ENCODE data around the gene PPOX.

The PPOX gene

GRCh38 chr1:161198897-161199431 lies 32.7 kb downstream of the PPOX start, which contains the start of gene ADAMTS4:
Gene ADAMTS4, minus strand, starts transcription at chr1:161199054. Its CDS starts 427 bp downstream, at chr1:161198627.
- peak; percentile 96 for DNase-seq

- DNase-seq = no peak
Measured at GRCh38 chr1:161199506-161200139, 33.4 kb downstream of the PPOX start.

DNA sequence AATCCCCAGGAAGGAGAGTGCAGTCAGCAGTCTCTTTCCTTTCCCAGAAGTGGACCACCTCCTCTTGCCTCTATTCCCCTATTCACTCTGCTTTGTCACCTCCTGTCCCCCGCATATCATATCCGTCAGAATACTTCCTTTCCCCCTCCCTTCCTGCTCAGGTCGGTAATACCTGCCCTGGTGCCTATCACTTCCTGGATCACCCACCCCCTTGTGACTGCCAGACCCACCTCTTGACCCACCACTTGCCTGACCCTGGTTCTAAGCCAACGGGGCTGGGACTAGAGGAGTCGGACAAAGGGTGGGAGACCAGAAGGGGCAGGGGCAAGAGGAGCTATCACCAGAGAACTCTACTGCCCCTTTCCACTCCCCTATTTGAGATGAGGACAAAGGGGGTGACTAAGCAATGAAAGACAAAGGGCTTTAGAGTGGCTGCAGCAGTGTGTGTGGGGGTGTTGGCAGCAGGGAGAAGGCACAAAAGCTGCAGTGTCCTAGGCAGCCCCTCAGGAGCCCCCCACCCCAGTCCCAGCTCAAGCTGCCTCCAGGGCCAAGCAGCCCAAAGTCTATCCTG lies 34.3 kb downstream of the PPOX start:
- DNase-seq = no peak

DNA sequence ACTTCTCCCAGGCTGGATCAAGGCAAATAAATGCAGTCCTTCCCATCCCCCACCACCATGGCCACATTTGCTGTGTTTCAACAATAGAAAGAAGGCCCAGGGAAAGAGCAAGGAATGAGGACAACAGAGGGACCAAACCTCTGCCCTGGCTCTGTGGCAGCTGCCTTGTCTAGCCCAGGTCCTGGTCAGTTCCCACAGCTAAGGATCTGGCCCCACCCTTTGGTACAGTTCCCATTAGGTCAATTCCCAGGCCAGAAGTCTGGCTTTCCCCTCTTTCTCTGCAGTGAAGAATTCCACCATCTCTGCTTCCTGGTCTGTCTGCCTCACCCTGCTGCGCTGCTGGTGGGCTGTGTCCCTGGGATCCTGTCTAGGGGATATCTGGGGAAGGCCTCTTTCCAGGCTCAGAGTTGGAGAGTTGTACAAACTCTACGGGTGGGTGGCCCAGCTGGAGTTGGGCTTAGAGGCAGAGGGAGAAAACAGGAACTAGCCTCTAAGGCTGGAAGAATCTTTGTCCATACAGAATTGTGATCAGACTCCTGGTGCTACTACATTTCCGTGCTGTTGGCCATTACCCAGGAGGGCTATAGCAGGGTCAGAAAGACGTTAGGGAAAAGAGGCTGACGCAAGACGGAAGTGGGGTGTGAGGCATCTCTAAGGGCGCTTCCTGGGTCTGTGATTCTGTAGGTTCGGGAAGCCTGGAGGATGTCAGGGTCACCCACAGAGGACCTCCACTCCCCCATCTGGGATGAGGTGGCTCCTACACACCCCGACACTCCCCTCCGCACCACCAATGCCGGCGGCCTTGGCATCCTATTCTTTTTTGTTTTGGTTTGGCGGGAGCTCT lies 35.0 kb downstream of the PPOX start:
- DNase-seq = peak; percentile 61

GRCh38 chr1:161201836-161202712 lies 35.8 kb downstream of the PPOX start, which contains the start of gene NDUFS2:
Gene NDUFS2, plus strand, starts transcription at chr1:161202367. Its CDS starts 19 bp downstream, at chr1:161202386.
- DNase-seq = peak; percentile 99

- no peak for DNase-seq
Measured at GRCh38 chr1:161206411-161207140, 40.4 kb downstream of the PPOX start.

- DNase-seq = no peak
Measured at GRCh38 chr1:161207173-161207572, 40.9 kb downstream of the PPOX start.

- peak; percentile 45 for DNase-seq
Measured at GRCh38 chr1:161209790-161210409, 43.7 kb downstream of the PPOX start.

DNA sequence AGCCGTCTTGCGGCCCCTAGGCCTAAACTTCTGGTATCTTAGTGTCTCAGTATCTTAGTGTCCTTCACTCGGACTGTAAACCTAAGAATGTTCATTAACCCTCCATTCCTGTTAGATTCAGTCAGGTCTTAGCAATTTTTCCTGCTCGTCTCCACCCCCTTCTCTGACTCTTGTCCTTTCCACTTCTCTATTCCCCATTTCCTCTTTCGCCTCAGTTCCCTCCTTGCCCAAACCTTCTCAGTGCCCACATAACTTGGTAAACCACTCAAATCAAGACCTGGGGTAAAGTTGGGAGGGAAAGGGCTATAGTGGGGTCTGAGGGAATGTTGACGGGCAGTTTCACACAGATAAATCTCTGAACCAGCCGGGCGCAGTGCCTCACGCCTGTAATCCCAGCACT lies 48.1 kb downstream of the PPOX start:
- no peak for DNase-seq

DNA sequence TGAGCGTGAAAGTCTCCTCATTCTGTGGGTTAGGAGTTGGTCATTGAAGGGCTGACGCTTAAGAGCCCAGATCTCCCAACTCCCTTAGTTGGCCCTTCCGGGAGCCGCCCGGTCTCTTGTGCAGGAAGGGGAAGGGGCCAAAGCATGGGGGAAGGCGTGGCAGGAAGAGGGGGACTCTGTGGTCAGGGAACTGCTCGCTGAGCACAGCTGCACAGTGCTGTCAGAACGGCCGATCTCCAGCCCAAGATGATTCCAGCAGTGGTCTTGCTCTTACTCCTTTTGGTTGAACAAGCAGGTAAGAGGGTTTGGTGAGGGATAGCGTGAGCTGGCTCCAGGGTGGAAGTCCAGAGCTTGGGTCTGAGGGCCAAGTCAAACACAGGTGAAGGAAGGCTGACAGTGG lies 48.9 kb downstream of the PPOX start, which contains the start of gene FCER1G:
Gene FCER1G (plus strand): TSS at position 220 of the 400 bp plus-strand sequence. CDS start 27 bp downstream, at position 247.
- no peak for DNase-seq

GRCh38 chr1:161216945-161217712 lies 50.9 kb downstream of the PPOX start:
- DNase-seq = no peak

GRCh38 chr1:161217831-161218230 lies 51.6 kb downstream of the PPOX start:
- DNase-seq = no peak

DNA sequence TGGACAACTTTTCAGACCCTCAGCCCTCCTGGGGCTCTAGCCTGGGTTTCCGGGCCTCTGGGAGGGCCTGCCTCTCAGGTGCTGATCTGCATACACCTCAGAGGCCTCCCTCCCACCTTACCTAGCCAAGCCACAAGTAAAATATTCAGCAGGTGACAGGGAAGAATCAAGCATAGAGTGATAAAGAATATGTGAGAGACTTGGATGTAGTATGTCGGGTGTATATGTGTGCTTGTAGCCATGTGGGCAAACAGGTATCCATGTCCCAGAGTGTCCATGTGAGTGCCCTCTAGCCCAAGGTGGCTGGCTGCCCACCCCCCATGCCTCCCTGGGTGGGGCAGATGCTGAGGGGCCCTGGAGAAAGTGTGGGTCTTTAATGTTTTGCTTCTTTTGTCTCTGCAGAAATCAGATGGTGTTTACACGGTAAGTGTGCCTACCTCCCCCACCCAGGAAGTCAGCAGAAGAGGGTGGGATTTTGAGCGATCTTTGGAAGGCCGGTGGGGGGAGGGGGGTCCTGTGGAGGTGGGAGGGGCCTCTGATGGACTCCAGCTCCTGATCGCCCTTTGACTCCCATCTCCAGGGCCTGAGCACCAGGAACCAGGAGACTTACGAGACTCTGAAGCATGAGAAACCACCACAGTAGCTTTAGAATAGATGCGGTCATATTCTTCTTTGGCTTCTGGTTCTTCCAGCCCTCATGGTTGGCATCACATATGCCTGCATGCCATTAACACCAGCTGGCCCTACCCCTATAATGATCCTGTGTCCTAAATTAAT lies 52.3 kb downstream of the PPOX start:
- DNase-seq = no peak

DNA sequence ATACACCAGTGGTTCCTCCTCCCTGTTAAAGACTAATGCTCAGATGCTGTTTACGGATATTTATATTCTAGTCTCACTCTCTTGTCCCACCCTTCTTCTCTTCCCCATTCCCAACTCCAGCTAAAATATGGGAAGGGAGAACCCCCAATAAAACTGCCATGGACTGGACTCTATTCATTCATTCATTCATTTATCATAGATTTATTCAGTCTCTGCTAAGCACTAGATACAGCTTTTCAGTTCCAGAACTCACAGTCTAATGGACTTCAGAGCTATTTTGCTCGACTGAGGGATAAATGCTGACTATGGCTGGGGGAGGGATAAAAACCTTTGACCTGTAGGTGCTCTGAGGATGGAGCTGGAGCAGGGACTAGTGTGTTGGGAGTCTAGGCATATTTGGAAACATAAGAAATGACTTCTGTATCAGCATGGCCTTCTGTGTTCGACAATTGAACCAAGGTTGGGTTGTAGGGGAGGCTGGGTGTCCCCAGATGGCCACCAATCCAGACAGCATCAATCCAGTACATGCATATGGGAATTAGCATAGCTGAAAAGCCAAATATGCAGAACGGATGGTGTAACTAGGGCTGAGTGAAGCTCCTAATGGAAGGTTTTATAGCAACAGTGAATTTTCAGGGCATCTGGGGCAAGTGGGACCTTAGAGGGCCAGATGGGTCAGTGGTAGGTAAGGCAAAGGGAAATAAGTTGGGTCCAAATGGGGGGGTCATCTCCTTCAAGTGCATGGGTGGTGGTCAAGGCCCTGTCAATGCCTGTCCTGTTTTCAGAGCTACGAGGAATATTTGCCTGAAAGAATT lies 53.1 kb downstream of the PPOX start:
- DNase-seq = no peak

DNA sequence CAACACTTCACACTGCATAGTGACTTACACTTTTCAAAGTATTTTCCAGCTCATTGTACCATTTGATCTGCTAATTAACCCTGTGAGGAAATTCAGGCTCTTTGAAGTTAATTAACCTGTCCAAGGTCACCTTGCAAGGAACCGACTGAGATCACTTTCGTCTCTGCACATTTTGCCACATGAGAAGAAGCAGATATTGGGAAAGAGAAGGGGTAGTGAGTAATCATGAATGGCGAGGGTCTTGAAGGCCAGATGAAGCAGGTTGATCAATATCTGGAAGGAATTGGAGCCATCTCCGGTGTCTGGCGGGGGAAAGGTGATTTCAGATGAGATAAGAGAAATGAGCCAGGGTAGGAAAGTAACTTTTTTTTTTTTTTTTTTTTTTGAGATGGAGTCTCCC lies 53.8 kb downstream of the PPOX start:
- DNase-seq = no peak
